Measurements from ENCODE around the gene RIOK1.
"Not testable (repeated sequence)": the region's sequence is repeated elsewhere in the genome, so short reads cannot be mapped to it uniquely, and the experiment has no call there.

RIOK1 gene

GRCh38 chr6:7343546-7344475 is 45.8 kb upstream of the RIOK1 start:
- Histone ChIP-seq H3K9ac (ENCODE audit: low read length) (no peak overlapping the region), H3K79me2 (ENCODE audit: low read length) (no peaks in the 10 kb centered on the region), H3K9me3 (ENCODE audit: insufficient read depth, low read length) (no peaks in the 10 kb centered on the region), H2AFZ (ENCODE audit: low read depth, low read length) (no peak overlapping the region), H4K20me1 (ENCODE audit: insufficient read depth, low read length) (no peaks in the 10 kb centered on the region), H3K27me3 (ENCODE audit: low read depth, low read length) (no peaks in the 10 kb centered on the region), H3K4me1 (ENCODE audit: low read length) (no peaks in the 10 kb centered on the region), H3K27ac (ENCODE audit: low read length) (no peak overlapping the region), H3K36me3 (replicated peaks; ENCODE audit: low read depth, low read length) (no peaks in the 10 kb centered on the region), H3K4me3 (ENCODE audit: low read length) (no peak overlapping the region), H3K4me2 (ENCODE audit: low read length) (no peak overlapping the region)
- no peak for TF ChIP-seq CTCF (IDR thresholded peaks at IDR 0.05; ENCODE audit: low read depth, low read length)
- no peak for TF ChIP-seq EZH2phosphoT487 (IDR thresholded peaks at IDR 0.05; ENCODE audit: low read depth)

GRCh38 chr6:7344773-7345450 is 44.7 kb upstream of the RIOK1 start:
- not testable (repeated sequence) for H2AFZ ChIP-seq (ENCODE audit: low read depth, low read length)

GRCh38 chr6:7347551-7347997 is 42.0 kb upstream of the RIOK1 start:
- not testable (repeated sequence) for H3K36me3 ChIP-seq (replicated peaks; ENCODE audit: low read depth, low read length); H4K20me1 ChIP-seq (ENCODE audit: insufficient read depth, low read length); H3K27me3 ChIP-seq (ENCODE audit: low read depth, low read length); H3K79me2 ChIP-seq (ENCODE audit: low read length); H2AFZ ChIP-seq (ENCODE audit: low read depth, low read length); H3K9ac ChIP-seq (ENCODE audit: low read length); H3K4me1 ChIP-seq (ENCODE audit: low read length); H3K4me3 ChIP-seq (ENCODE audit: low read length); H3K27ac ChIP-seq (ENCODE audit: low read length); H3K9me3 ChIP-seq (ENCODE audit: insufficient read depth, low read length); H3K4me2 ChIP-seq (ENCODE audit: low read length)

More at GRCh38 chr6:7344773-7345450, 44.7 kb upstream of the RIOK1 start:
- not testable (repeated sequence) for H3K4me1 ChIP-seq (ENCODE audit: low read length); H3K27me3 ChIP-seq (ENCODE audit: low read depth, low read length); H3K36me3 ChIP-seq (replicated peaks; ENCODE audit: low read depth, low read length); H3K9ac ChIP-seq (ENCODE audit: low read length); H4K20me1 ChIP-seq (ENCODE audit: insufficient read depth, low read length); H3K4me3 ChIP-seq (ENCODE audit: low read length); H3K79me2 ChIP-seq (ENCODE audit: low read length); H3K4me2 ChIP-seq (ENCODE audit: low read length); H3K9me3 ChIP-seq (ENCODE audit: insufficient read depth, low read length); H3K27ac ChIP-seq (ENCODE audit: low read length)

- H3K27me3 ChIP-seq (ENCODE audit: low read depth, low read length); H3K9me3 ChIP-seq (ENCODE audit: insufficient read depth, low read length); H3K27ac ChIP-seq (ENCODE audit: low read length); H3K9ac ChIP-seq (ENCODE audit: low read length); H3K36me3 ChIP-seq (replicated peaks; ENCODE audit: low read depth, low read length); H3K4me3 ChIP-seq (ENCODE audit: low read length); H3K4me2 ChIP-seq (ENCODE audit: low read length); H3K79me2 ChIP-seq (ENCODE audit: low read length); H4K20me1 ChIP-seq (ENCODE audit: insufficient read depth, low read length); H2AFZ ChIP-seq (ENCODE audit: low read depth, low read length); H3K4me1 ChIP-seq (ENCODE audit: low read length): not testable (repeated sequence)
Measured at GRCh38 chr6:7350591-7350990, 39.0 kb upstream of the RIOK1 start.

- H3K27me3 ChIP-seq (ENCODE audit: low read depth, low read length); H3K27ac ChIP-seq (ENCODE audit: low read length); H3K9me3 ChIP-seq (ENCODE audit: insufficient read depth, low read length): not testable (repeated sequence)
Measured at GRCh38 chr6:7351916-7352315, 37.7 kb upstream of the RIOK1 start.

GRCh38 chr6:7367408-7367807 is 22.2 kb upstream of the RIOK1 start:
- TF ChIP-seq CTCF (IDR thresholded peaks at IDR 0.05; ENCODE audit: low read depth, low read length) = no peak
- no peak for TF ChIP-seq EZH2phosphoT487 (IDR thresholded peaks at IDR 0.05; ENCODE audit: low read depth)
- Histone ChIP-seq H3K4me3 (ENCODE audit: low read length) (no peak overlapping the region), H4K20me1 (ENCODE audit: insufficient read depth, low read length) (no peaks in the 10 kb centered on the region), H3K9me3 (ENCODE audit: insufficient read depth, low read length) (no peaks in the 10 kb centered on the region), H3K27ac (ENCODE audit: low read length) (no peak overlapping the region), H3K27me3 (ENCODE audit: low read depth, low read length) (no peaks in the 10 kb centered on the region), H3K79me2 (ENCODE audit: low read length) (no peaks in the 10 kb centered on the region), H3K4me2 (ENCODE audit: low read length) (no peak overlapping the region), H3K9ac (ENCODE audit: low read length) (no peak overlapping the region), H2AFZ (ENCODE audit: low read depth, low read length) (no peak overlapping the region), H3K36me3 (replicated peaks; ENCODE audit: low read depth, low read length) (no peaks in the 10 kb centered on the region), H3K4me1 (ENCODE audit: low read length) (no peaks in the 10 kb centered on the region)

More at GRCh38 chr6:7351916-7352315, 37.7 kb upstream of the RIOK1 start:
- not testable (repeated sequence) for H3K79me2 ChIP-seq (ENCODE audit: low read length); H3K36me3 ChIP-seq (replicated peaks; ENCODE audit: low read depth, low read length); H3K4me3 ChIP-seq (ENCODE audit: low read length); H3K4me1 ChIP-seq (ENCODE audit: low read length); H2AFZ ChIP-seq (ENCODE audit: low read depth, low read length); H4K20me1 ChIP-seq (ENCODE audit: insufficient read depth, low read length); H3K4me2 ChIP-seq (ENCODE audit: low read length); H3K9ac ChIP-seq (ENCODE audit: low read length)

All from OCI-LY3 (cell line).